Activated CD8-positive, alpha-beta memory T cell treated with anti-CD3 and anti-CD28 coated beads, Interleukin-2, amount 50 U/mL, for 24 hours (primary cell): ENCODE measurements around the gene KRABD2.
"Not testable (repeated sequence)": the region's sequence is repeated elsewhere in the genome, so short reads cannot be mapped to it uniquely, and the experiment has no call there.

Source experiments
- DNase-seq: peaks from one replicate; pipeline ENCODE4 v3.0.0-alpha.2; 2020; ENCODE audit errors: extremely low read depth

Gene KRABD2

GRCh38 chr17:8392674-8393469 lies 16.4 kb upstream of the KRABD2 start:
- DNase-seq: no peak

GRCh38 chr17:8392274-8392673 lies 15.8 kb upstream of the KRABD2 start:
- no peak for DNase-seq

DNA sequence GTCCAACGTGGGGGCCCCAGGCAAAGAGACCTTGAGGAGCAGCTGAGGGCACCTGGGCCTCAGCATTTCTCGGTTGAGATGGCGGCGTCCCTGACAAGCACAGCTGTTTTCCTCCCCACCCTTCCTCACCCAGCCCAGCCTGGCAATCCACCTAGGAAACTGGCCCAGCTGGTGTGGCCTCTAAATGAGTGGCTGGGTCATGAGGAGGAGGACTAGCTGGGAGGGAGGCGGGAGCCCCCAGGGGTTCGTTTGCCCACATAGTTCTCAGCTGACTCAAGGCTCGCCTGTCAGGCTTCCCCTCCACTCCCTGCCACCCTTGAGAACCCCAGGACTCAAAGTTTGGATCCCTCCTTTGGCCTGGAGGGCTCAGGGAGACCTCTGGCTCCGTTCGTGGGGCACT lies 15.2 kb upstream of the KRABD2 start:
- no peak for DNase-seq

DNA sequence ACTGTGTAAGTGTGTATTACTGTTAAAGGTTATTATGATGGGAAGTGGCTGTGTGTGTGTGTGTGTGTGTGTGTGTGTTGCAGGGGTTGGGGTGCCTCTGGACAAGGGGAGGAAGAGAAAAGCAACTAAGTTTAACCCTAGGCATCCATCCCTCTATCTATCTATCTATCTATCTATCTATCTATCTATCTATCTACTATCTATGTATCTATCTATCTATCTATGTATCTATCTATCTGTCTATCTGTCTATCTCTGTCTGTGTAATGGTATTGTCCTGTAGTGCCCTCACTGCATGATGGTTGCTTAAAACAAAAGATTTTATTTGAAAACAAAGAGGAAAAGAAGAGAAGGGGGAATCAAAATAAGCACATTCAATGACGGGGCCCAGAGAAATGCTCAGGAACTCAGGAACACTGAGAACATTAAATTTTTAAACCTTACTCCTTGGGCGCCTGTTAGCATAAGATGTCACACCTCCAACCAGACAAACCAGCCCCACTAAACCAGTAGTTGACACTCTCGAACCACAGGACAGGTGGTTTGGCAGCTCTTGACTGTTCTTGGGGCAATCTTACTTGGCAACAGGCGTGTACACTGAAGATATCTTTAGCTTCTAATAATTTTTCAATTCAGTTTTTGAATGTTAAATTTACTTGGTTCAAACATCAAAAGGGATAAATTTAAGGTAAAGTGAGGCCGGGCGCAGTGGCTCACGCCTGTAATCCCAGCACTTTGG lies 11.6 kb upstream of the KRABD2 start:
- no peak for DNase-seq

DNA sequence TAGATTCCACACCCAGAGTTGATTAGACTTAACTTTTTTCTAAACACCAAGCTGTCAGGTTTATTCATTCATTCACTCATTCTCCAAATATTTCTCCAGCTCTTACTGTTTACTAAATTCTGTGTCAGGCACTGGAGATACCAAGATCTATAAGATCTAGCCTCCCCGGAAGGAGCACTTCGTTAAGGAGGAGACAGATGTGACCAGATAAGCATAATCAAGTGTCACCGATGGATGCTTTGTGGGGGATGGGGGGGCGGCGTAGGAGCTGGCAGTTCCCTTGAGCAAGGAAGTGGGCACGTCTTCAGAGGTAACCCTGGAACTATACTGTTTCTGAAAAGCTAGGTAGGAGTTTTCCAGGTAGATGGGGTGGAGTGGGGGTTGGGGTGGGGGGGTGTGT lies 10.3 kb upstream of the KRABD2 start:
- DNase-seq: no peak

- DNase-seq: no peak
These were observed 8.4 kb upstream of the KRABD2 start for GRCh38 chr17:8384801-8385378.

GRCh38 chr17:8383143-8383822 lies 6.8 kb upstream of the KRABD2 start, which contains the start of gene RPL26:
Gene RPL26, minus strand, starts transcription at chr17:8383193. Its CDS starts 883 bp downstream, at chr17:8382310.
- DNase-seq: peak; percentile 87

GRCh38 chr17:8382880-8383142 lies 6.3 kb upstream of the KRABD2 start:
- DNase-seq: no peak

GRCh38 chr17:8382052-8382879 lies 5.8 kb upstream of the KRABD2 start:
- no peak for DNase-seq

DNA sequence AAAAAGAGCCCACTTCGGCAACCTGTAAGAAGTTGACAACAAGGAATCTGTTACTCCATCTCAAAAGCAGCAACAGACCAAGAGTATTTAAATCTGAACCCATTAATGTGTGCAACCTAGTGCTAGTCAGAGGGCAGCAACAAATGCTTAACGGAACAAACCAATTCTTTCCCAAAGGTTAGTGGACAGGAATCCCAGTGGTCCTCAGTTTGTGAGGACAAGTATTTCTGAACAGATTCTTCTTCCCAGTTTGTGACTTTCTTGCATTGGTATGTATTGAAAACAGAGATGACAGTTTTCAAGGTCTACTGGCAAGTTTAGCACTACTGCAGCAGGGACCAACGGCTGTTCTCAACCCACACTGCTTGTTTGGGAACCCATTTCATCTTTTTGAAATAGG lies 3.5 kb upstream of the KRABD2 start:
- DNase-seq: no peak

- not testable (repeated sequence) for DNase-seq
These were observed 1.6 kb upstream of the KRABD2 start for GRCh38 chr17:8378117-8378516.

DNA sequence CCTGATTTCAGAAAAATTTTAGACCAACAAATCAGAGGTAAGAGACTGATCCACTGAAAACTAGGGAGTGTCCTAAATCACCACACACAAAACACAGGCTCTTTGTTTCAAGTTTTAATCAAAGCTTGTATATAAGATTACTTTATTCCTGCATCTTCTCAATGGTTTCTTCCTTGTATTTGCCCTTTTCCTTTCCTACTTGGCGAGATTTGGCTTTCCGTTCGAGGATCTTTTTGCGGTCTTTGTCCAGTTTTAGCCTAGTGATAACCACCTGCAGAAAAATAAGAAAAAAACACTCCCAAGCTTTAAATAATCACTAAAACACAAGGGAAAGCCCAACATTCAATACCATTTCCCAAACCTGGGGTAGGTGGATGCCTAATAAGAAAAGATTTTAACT lies 918 bp upstream of the KRABD2 start:
- DNase-seq: no peak

GRCh38 chr17:8375738-8376259 lies 705 bp downstream of the KRABD2 start:
- no peak for DNase-seq

- DNase-seq: not testable (repeated sequence)
These were observed 2.6 kb downstream of the KRABD2 start for GRCh38 chr17:8373856-8374255.

GRCh38 chr17:8372422-8372821 lies 4.1 kb downstream of the KRABD2 start:
- no peak for DNase-seq

DNA sequence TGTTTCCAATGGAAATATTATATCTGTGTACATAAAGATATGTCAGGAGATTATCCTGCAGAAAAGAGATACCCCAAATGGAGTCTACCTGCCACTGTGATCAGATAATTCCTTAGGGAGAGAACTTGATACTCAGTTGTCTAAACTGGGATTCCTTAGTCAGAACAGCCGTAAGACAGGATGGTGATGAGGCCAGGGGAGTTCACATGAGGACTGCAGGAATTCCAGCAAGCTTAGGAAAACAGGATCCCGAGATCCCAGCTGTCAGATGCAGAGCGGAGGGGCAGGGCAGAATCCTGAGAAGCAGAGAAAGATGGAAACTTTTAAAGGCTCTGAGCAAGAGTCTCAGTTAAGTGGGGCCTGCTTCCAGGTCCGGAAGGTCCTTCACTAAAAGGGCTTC lies 4.7 kb downstream of the KRABD2 start:
- DNase-seq: no peak

DNA sequence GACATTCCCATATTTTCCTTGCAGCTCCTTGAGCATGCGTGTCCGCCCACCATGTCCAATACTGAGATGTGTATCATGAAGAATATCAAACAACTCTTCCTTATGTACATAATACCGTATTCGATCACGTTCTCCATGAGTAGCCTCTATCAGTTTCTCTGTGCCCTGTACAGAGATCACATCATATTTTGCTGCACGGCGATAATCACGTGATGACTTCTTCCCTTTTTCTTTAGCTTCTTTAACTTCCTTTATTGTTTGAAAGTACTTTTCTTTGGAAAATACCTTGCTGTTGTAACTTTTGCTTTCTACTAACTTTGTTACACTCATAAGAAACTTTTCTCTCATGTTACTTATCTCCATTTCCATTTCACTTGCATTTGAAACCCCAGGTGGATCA lies 6.6 kb downstream of the KRABD2 start:
- no peak for DNase-seq

- no peak for DNase-seq
These were observed 8.3 kb downstream of the KRABD2 start for GRCh38 chr17:8368193-8368592.

GRCh38 chr17:8366231-8366630 lies 10.3 kb downstream of the KRABD2 start:
- no peak for DNase-seq

- no peak for DNase-seq
These were observed 11.4 kb downstream of the KRABD2 start for GRCh38 chr17:8365143-8365542.

DNA sequence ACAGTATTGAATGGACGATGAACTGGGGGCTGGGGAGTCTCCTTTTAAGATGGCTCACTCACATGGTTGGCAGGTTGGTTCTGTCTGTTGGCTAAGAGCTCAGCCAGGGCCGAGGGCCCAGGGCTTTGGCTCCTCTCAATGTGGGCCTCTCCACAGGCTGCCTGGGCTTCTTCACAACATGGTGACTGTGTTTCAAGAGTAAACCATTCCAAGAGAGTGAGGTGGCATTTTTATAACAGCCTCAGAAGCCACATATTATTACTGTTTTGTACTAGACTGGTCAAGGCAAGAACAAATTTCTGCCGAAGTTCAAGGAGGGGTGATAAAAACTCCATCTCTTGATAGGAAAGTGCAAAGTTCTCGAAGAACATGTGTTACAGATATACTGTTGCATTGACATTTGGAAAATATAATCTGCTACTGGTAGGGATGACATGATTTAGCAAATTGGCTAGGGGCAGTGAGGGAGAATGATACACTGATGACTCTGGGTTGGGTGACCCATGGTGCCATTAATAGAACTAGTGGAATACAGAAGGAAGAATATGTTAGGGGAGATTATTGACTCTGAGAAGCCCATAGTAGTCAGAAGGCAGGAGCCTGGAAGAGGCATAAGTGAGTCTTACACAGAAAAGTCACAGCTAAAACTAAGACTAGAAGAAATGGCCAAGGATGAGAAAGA lies 13.7 kb downstream of the KRABD2 start:
- DNase-seq: no peak
